HT-29 (cell line): ENCODE results near the gene FBXO46. TPM values are rescaled to one million over a fixed set of nuclear protein-coding genes. Genes with fewer than 3 reads are reported as not detected.
"Not testable (repeated sequence)": the region's sequence is repeated elsewhere in the genome, so short reads cannot be mapped to it uniquely, and the experiment has no call there.

ENCODE experiments used
- DNase-seq: peaks from one replicate; pipeline ENCODE4 v3.0.0-alpha.2; 2015; ENCODE audit warnings: low spot score
- total RNA-seq: library from RNA; depleted of rRNA; stranded (reverse); fragments of >200 nt; shearing (Covaris generic); gene quantifications from 2 replicates; pipeline ENCODE4 v1.2.3, GENCODE V29; 2014

The FBXO46 gene
- total RNA-seq, 1 experiment from 2014 or later = 57.6 TPM

GRCh38 chr19:45766869-45767346, 36.2 kb upstream of the FBXO46 start:
- DNase-seq = no peak

- DNase-seq = no peak
Observed at GRCh38 chr19:45766296-45766868, 35.7 kb upstream of the FBXO46 start.

- peak; percentile 0 for DNase-seq
Observed at GRCh38 chr19:45765702-45766295, 35.1 kb upstream of the FBXO46 start.

GRCh38 chr19:45764945-45765701, 34.4 kb upstream of the FBXO46 start:
- peak; percentile 0 for DNase-seq

GRCh38 chr19:45764475-45764874, 33.8 kb upstream of the FBXO46 start:
- no peak for DNase-seq

GRCh38 chr19:45763691-45764294, 33.1 kb upstream of the FBXO46 start:
- DNase-seq = peak; percentile 1

- DNase-seq = peak; percentile 4
Observed at GRCh38 chr19:45762870-45763631, 32.4 kb upstream of the FBXO46 start.

GRCh38 chr19:45761714-45762113, 31.0 kb upstream of the FBXO46 start:
- DNase-seq = peak; percentile 0

- no peak for DNase-seq
Observed at GRCh38 chr19:45758921-45759320, 28.2 kb upstream of the FBXO46 start.

GRCh38 chr19:45757695-45758094, 27.0 kb upstream of the FBXO46 start:
- no peak for DNase-seq

GRCh38 chr19:45754323-45754722, 23.6 kb upstream of the FBXO46 start:
- no peak for DNase-seq

- peak; percentile 54 for DNase-seq
Observed at GRCh38 chr19:45753548-45753947, 22.9 kb upstream of the FBXO46 start.

- no peak for DNase-seq
Observed at GRCh38 chr19:45752639-45753038, 21.9 kb upstream of the FBXO46 start.

GRCh38 chr19:45751483-45751882, 20.8 kb upstream of the FBXO46 start:
- not testable (repeated sequence) for DNase-seq

- no peak for DNase-seq
Observed at GRCh38 chr19:45747513-45747912, 16.8 kb upstream of the FBXO46 start.

- DNase-seq = no peak
Observed at GRCh38 chr19:45746866-45747265, 16.2 kb upstream of the FBXO46 start.

GRCh38 chr19:45745606-45746005, 14.9 kb upstream of the FBXO46 start:
- DNase-seq = no peak

GRCh38 chr19:45742969-45743368, 12.3 kb upstream of the FBXO46 start:
- no peak for DNase-seq

- DNase-seq = no peak
Observed at GRCh38 chr19:45739498-45740439, 9.1 kb upstream of the FBXO46 start.

GRCh38 chr19:45733160-45733810, 2.6 kb upstream of the FBXO46 start, which contains the start of gene MEIOSIN:
MEIOSIN (plus strand) TSS chr19:45733439; CDS start chr19:45735377, 1,938 bp downstream.
- no peak for DNase-seq
